Eye (tissue), 1 donor: ENCODE results near the gene KDF1.
A peak's percentile ranks its signal among the peaks of the same experiment; 100 is the strongest.

Experiments used
- DNase-seq: peaks from one replicate; pipeline ENCODE4 v3.0.0-alpha.2; 2015

KDF1 gene, protein sequence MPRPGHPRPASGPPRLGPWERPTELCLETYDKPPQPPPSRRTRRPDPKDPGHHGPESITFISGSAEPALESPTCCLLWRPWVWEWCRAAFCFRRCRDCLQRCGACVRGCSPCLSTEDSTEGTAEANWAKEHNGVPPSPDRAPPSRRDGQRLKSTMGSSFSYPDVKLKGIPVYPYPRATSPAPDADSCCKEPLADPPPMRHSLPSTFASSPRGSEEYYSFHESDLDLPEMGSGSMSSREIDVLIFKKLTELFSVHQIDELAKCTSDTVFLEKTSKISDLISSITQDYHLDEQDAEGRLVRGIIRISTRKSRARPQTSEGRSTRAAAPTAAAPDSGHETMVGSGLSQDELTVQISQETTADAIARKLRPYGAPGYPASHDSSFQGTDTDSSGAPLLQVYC

GRCh38 chr1:26959722-26960624, at the start of gene KDF1:
Gene KDF1, minus strand, starts transcription at chr1:26960468. Its CDS starts 8,088 bp downstream, at chr1:26952380.
- DNase-seq: peak; percentile 25

DNA sequence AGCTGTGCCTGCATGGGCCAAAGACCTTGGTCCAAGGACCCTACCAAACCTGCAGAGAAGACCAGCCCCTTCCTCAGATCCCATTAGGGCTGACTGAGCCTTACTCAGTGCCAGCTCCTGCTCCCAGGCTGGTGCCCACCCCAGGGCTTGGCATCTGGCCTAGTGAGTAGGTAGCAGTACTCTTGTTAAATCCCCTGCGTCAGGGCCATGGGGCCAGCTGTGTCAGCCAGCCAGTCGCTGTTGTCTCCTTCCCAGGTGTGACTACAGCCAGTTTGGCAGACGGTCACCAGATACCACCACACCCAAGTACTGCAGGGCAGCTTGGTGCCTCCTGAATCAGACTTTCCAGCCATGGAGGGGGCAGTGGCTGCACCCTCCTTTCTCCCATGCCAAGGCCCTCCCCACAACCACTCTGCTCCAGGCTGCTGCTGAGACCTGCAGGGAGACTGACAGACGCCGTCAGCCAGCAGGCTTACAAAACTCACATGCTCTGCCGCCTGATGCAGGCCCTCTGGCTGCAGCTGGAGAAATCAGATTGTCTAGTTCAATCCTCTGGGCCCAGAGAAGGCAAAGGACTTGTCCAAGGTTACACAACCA, 49.4 kb upstream of the KDF1 start:
- no peak for DNase-seq

DNA sequence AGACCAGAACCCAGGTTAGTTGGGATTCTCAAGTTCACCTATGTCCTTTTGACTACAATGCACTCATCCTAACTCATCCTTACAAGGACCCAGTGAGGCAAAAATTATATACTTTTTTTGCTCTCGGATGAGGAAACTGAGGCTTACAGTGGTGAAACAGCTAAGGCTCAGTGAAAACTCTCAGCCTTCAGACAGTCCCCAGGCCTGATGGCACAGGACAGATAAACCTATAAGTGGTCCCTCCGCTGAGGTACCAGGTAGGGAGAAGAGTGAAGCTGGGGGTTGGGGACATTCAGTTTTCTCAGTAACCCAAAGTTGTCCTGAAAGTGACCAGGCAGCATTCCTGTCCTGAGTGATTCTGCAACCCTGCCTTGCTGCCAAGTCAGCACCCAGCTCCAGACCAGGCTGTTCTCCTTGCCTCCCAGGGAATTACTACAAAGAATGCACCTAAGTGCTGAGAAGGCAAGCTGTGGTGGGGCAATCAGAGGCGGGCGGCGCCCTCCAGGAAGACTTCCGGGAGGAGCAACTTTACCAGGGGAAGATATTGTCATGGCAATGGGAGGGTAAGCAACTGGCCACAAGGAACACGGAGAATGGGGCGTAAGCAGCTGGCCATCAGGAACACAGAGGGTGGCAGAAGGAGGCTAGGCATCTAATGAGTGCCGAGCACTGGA, 47.8 kb upstream of the KDF1 start:
- DNase-seq: no peak

DNA sequence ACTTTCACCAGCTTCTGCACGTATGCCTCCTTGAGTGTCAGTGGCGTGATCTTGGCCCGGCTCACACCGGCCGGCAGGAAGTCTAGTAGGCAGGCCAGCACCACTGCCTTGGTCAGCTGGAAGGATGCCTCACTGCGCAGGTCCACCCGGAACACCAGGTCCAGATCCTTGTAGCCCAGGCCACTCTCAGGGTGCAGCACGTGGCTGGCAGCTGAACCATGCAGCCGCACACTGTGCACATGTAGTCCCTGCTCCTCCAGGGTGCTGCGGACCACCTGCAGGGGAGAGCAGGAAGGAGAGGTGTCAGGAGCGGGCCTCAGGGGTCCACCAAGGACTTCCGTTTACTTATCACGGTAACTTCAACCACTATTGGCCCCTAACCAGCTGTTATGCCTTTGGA, 46.4 kb upstream of the KDF1 start:
- no peak for DNase-seq

GRCh38 chr1:27005648-27006496, 45.6 kb upstream of the KDF1 start:
- no peak for DNase-seq

- DNase-seq: no peak
Observed at GRCh38 chr1:27005166-27005530, 44.9 kb upstream of the KDF1 start.

- peak; percentile 59 for DNase-seq
Observed at GRCh38 chr1:27004471-27005165, 44.4 kb upstream of the KDF1 start.

DNA sequence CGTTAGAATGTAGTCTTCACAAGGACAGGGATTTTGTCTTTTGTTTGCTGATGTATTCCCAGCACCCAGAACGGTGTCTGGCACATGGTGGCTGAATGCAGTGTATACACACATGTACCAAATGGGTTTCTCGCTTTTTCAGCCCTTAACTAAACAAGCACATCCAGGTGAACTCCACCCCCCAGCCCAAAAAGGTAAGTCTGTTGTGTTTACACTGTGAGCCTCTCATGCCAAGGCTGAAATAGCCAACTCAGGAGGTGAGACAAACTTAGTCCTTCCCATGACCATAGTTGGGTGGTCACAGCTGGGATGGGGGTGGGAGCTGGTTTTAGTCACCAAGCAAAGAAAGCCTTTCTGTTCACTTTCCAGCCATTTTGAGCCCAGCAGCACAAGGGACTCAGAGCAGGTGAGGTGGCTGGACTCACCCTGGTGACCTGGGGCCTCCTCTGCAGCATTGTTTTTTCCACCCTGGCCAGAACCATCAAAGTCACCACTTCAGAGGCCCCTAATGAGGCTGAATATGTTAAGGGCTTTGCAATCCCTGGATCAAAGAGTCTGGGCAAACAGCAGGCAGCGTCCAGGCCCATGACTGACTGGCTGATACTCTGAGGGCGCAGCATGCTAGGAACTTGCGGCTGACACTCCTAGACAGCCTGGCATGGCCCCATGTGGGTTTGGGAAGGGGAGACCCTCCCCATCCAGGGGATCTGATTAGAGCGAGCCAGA, 43.6 kb upstream of the KDF1 start:
- DNase-seq: no peak

- peak; percentile 69 for DNase-seq
Observed at GRCh38 chr1:27001570-27002360, 41.5 kb upstream of the KDF1 start.

DNA sequence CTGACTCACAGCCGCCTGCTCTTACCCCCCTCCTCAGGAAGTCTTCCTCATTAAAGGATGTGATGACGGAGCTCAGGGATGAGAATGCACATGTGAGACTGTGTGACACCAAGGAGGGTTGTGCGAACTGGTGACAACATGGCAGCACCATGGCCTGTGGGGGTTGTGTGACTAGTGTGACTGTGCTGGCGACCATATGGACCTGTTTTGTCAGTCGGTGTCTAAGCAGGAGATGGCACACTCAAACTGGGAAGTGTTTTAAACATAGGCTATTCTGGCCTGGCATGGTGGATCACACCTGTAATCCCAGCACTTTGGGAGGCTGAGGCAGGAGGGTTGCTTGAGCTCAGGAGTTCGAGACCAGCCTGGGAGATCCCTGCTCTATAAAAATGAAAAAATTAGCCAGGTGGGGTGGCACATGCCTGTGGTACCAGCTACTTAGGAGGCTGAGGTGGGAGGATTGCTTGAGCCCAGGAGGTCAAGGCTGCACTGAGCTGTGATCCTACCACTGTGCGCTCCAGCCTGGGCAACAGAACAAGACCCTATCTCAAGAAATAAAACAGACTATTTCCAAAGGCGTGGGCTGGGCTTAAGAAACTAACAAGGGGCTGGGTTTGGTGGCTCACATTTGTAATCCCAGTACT, 40.7 kb upstream of the KDF1 start:
- no peak for DNase-seq

DNA sequence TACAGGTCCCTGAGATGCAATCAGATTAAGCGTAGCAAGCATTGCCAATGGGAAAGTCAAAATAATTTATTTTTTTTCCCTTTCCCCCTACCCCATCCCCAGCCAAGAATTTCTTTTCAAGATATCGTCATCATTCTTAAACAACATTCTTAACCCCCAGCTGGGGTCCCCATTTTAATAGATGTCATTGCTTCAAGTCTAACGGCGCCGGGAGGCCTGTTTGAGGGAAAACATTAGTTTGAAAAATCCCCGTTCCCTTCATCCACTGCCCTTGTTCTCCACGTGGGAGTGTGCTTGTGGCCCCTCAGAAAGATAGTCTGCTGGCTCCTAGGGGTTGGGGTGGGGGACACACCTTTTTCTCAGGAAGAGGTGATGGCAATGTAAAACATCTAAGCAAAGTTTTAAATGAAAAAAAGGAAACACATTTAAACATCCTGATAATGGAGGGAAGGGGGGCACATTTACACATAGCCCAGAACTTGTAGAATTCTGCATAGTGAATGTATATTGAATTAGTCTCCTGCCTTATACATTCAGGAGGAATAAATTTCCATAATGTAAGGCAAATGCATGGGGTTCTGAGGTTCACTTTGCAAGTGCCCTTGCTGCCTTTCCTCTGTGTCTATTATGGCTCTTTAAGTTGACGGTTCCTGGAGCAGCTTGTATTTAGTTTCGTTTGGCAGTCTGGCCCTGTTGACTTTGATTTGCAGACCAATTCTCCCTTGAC, 40.0 kb upstream of the KDF1 start:
- DNase-seq: no peak

GRCh38 chr1:26999440-26999987, 39.2 kb upstream of the KDF1 start:
- DNase-seq: peak; percentile 76

GRCh38 chr1:26998429-26999300, 38.4 kb upstream of the KDF1 start:
- DNase-seq: no peak

DNA sequence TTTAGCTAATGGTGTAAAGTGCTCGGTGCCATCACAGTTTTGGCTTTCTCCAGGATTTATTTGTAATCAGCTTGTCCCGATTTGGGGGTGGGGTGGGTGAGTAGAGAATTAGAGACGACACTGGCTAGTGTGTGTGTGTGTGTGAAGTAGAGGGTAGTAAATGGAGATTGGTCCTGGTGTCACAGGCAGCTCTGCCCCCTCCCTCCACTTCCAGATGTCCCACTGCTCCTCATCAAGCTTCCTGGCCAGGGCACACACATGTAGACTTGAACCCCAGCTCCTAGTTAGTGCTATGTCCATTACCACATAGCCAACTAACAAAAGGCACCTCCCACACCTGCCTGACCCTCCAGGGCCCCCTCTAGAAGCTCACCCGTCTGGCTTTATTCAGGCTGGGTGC, 36.4 kb upstream of the KDF1 start:
- no peak for DNase-seq

- no peak for DNase-seq
Observed at GRCh38 chr1:26996024-26996423, 35.8 kb upstream of the KDF1 start.

DNA sequence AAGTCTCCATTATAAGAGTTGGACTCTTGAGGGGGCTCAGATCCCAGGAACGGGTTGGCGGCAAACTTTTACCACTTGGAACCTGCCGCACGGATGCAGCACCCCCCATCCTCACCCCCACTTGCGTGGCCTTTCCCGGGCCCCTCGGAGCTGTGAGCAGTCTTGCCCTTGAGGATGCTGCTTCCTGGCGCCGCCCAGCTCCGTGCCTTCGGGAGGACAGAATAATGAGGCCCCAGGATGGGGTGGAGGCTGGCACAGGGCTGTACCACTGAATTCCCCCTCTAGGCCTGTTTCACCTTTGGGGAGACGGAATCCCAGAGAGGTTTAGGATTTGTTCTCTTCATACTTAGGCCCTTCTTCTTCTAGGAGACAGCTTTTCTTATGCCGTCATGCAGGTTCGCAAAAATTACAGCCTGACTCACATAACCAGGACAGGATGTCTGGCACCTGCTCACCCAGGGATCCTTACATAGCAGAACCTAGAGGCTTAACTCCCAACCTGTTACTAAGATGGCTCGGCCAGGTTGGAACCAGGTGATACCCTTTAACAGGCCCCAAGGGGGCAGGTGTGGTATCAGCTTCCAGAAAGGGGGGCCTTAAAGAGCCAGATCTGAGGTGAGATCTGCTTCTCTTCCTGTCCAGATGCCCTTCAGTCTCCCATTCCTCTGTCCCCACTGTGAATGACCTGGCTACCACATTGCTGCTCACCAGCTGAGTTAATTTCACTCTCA, 34.7 kb upstream of the KDF1 start:
- DNase-seq: peak; percentile 54
